T-helper 1 cell (primary cell): ENCODE measurements around the gene SYK.

ENCODE experiments used
- DNase-seq, 5 donors: peaks; one replicate each; pipeline ENCODE4 v3.0.0-alpha.2; 2012 to 2020

The SYK gene

DNA sequence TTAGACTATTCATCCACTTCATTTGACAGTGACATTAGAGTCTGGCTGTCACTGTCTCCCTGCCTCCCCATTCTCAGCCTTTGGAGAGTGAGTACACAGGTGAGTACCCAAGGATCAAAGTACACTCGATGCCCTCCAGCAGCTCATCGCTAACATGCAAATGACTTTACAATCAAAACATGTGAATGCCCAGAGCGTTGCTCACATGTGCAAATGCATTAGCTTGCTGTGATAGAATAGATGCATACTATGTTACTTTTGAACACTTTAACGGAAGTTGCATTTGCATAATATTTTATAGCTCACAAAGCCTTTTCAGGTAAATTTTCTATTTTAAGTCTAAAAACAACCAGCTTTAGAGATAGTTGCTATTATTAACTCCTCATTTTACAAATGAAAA is 107.6 kb downstream of the SYK start:
- DNase-seq = no peak

DNA sequence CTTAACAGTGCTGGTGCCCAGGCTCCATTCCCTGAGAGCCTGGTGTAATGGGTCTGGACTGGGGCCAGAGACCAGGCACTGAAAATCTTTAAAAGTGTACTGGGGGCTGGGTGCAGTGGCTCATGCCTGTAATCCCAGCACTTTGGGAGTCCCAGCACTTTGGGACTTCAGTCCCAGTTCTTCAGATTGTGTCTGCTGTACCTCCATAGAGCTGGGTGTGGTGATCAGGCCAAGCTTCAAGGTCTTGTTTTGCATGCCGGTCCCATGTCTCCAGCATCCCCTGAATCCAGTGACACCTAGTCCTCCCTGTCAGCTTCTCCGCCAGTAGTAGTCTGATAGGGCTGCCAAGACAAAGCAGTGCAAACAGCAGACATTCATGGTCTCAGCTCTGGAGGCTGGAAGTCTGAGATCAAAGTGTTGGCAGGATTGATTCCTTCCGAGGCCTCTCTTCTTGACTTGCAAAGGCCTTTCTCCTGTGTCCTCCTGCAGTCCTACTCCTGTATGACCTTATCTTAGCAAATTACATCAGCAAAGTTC is 108.2 kb downstream of the SYK start:
- no peak for DNase-seq

DNA sequence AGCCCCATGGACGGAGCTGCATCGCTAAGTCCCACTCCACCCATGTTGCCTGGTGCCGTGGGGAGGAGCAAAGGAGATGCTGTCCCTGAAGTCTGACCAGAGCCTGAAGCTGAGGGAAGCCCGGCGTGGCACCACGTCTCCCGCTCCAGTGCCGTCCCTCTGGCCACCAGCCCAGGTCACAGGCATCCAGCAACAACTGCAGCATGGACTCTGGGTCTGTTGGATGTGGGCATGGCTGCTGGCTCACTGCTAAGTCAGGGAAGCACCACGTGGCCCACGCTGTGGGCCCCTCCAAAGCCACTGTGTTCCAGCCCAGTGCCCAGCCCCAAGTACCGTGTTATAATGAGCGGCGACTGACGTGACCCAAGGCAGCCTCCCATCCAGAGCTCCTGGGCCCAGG is 112.6 kb downstream of the SYK start:
- DNase-seq = no peak

DNA sequence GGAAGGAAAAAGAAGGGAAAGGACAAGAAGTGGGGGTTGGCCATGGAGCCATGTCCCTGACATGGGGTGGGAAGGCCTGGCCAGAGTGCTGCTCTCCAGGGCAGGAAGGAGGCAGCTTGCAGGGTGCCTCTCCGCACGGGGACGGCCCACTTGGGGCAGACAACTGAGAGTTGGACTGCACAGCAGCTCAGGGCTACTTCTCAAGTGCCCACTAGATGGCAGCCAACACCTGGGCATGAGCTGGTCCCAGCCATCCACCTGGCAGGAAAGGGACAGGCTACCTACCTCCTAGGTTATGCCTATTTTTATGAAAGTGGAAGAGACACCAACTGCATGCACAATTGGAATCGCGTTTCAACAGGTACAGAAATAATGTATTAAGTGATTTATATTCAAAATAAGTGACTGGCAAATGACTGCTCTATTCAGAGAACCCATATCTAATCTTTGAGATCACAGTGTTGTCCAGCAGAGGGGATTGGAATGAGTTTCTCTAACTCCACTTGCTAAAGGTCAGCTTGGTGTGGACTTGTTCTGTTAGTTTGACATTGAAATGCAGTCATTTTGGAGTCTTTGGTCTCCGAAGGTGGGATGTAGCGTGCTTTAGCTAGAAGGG is 113.4 kb downstream of the SYK start:
- peak; percentile 44 to 75 (median 54) for DNase-seq

DNA sequence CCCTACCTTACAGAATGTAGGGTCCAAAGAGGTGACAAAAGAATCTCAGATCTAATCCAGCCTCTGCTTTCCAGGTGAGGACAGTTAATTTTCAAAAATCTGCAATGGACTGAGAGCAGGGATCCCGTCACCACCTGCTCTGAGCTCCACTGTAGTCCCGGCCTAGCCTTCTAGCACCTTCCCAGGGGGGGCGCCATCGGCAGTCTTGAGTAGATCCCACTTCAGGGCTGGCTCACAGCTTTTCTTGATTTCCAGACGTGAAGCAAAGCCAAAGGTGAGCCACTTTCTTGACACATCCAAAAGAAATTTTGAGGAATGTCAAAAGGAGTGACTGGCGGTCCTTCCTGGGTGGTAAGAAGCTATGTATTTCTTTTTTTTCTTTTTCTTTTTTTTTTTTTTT is 114.1 kb downstream of the SYK start:
- DNase-seq = peak in 1 of 5 donors; percentile 13

DNA sequence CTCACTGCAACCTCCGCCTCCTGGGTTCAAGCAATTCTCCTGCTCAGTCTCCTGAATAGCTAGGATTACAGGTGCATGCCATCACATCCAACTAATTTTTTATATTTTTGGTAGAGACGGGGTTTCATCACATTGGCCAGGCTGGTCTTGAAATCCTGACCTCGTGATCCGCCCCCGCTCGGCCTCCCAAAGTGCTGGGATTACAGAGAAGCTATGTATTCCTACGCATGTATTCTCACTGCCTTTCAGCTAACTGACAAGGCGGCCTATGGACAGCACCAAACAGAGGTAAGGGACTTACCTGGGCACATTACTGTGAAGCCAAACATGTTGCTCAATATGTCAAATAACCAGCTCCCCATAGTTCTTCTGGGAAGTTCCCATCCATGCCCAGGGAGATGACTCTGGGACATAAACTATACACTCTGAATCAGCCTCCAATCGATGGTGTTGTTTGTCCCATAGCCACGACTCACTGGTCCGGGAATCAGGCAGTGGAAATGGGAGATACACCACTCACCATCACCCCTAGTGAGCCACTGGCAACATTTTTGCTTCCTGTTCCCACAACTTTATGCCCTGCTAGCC is 114.6 kb downstream of the SYK start:
- DNase-seq = no peak

DNA sequence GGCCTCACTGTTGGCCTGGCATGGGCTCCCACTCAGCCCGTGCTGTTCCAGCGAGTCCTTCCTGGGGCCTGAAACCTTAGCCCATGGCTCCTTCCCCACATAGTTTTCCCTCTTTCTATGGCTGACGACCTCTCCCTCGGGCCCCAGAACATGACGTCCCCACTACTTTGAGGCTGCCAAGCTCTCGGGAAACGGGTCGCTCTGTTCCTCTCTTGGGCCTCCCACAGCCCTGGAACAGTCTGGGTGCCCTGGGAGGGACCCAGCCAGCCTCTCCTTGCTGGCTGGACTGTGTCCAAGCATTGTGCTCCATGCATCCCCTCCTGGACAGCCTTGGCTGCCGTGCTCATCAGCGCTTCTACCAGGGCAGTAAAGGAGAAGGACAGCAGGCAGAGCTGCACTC is 118.3 kb downstream of the SYK start:
- no peak for DNase-seq

DNA sequence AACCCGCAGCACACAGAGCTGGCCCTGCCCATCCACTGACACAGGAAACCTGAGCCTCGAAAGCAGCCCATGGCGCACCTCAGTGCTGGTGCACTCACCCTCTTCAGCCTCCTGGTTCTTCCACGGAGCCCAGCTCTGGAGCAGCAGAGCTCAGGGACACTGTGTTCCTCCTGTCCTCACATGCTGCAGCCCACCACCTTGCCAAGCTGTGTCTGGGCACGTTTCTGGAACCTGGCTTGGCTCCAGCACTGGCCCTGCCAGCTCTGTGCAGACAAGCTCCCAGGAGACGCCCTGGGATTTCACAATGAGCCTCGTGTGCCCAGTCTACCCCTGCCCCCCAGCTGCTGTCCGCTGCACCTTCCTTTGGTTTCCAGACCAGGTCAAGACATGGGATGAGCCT is 119.5 kb downstream of the SYK start:
- DNase-seq = no peak

DNA sequence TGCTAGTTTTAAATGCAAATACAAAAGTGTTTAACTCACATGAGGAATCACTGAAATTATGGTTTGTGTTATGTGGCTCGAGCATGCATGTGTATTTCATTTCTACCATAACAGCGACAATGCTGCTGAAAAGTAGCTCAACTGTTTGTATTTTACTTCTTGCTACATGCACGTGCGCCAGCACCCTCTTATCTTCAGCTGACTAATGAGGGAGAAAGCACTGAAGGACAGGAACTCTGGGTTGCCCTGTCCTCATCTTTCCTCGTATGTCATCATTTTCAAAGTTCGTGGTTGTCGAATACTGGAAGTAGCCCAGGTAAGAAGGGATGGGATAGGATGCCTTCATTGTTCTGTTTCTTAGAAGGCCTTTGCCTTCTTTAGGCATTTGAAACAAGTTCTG is 120.3 kb downstream of the SYK start:
- no peak for DNase-seq

DNA sequence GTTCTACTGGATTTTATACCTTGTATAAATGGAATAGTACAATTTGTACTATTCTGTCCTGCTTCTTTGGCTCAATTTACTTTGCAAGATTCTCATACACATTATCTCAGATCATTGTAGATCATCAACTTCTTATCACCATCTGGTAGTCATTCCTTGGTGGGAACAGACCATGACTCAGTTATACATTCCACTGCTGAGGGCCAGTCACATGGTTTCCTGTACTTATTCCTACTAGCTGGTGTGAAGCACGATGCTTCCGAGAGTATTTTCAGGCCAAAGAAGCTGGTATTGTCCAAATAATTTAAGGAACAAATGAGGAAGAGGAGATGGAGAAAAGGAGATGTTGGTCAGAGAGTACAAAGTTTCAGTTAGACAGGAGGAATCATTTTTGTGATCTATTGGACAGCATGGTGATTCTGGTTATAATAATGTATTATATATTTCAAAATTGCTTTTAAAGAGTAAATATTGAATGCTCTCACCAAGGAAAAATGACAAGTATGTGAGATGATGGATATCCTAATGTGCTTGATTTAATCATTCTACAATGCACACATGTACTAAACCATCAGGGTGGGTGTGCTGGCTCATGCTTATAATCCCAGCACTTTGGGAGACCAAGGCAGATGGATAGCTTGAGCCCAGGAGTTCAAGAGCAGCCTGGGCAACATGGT is 124.1 kb downstream of the SYK start:
- DNase-seq = no peak

DNA sequence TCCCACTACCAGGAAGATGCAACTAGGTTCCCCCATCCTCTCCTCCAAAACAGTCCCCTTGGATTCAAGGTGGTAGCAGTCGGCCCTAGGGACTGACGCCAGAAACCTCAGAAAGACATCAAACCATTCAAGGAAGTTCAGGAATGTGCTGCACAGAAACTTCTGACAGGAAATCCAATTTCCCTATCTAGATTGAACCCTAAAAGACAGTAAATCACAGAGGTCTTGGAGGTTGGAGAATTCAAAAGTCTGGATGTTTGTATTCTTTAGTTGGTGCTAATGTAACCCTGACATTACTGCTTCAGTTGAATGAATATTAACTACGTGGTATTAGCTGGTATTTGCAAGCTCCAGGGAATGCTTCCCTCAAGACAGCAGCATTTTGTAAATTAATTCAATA is 125.3 kb downstream of the SYK start:
- no peak for DNase-seq

DNA sequence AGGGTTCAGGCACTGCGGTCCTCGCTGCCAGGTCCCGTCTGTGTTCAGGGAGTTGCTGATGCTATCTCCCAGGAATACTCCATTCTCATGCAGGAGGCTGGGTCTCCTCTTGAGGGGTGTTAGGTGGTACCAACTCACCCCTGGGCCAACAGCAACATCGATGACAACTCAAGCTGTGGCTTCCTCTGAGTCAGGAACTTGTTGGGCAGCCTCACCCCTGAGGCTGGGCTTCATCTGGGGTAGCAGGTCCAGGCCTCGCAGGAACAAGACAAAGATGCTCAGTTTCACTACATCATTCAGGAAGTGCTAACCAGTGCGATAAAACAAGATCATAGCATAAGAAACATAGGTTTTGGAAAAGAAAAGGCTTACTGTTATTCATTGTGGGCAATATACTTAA is 125.9 kb downstream of the SYK start:
- no peak for DNase-seq

DNA sequence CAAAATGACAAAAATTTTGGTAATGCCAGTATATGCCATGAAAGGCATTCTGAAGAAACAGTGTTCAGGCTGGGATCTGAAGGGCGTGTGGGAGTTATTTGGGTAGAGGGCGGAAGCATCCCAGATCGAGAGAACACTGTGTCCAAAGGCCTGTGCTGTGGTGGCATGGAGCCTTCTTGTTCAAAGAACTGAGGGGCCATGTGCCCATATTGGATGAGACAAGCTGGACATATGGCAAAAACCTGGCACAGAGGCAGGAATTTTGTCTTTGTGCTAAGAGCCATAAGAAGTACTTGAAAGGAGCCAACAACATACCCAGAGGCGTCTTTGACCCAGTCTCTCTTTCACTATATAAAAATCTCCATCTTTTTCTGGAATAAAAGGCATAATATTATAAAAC is 128.0 kb downstream of the SYK start:
- no peak for DNase-seq

DNA sequence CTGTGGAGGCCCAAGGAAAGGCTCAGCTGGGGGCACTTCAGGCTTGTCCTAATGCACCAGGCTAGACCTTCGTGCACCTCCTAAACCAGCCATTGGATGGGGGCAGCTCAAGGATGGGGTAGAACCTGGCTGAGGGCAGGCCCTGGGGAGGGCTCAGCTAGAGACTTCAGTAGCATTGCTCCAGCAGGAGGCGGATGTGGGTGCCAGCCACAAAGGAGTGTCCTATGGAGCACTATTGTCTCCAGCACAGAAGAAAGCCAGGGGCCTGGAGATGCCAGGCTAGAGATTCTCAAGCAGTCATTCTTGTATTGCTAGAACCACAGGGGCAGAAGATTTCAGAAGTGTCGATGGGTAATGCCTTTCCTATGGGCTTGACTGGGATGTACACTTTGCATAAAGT is 131.8 kb downstream of the SYK start:
- no peak for DNase-seq

DNA sequence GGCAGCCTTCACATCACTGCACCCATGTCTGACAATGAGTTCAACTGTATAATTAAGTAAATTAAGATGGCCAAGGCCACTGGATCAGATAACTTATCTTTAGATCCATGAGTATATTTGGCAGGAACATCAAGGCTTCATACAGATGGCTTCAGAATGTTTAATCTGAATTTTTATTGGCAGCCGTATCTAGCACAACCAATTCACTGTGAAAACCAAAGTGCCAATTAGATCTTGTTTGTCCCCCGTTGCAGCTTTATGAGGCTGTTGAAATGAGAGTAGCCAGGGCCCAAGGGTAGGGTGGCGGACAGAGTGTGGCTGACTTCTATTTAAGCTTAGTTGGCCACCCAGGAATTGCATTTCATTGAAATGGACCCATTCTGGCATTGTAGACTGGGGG is 137.7 kb downstream of the SYK start:
- no peak for DNase-seq

DNA sequence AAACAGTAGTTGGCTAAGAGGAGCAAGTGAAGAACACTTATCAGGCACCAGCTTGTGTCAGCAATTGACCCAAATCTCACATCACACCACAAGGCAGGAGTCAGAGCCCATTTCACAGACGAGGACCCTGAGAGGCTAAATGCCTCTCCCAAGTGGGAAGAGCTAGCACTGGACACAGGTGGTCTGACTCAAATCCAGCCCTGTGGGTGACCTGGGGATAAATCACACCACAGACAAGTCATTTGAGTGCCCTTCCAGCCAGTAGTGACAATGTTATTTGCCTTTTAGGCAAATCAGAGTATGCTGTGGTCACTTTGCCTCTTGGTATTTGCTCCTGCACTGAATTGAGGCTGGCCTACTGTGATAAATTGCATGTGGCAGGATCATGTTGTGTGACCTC is 138.7 kb downstream of the SYK start:
- no peak for DNase-seq

DNA sequence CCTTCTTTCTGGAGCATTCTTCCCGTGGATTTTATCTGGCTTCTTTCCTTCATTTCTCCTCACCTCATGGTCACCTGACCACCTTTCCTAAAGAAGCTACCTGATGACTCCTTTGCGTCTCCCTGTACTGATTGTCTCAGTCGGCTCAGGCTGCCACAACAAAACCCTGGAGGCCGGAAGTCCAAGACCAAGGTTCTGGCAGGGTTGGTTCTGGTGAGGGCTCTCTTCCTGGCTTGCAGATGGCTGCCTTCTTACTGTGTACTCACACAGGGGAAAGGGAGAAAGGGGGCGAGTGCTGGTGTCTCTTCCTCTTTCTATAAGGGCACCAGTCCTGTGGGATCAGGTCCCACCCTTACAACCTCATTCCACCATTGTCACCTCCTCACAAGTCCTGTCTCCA is 140.0 kb downstream of the SYK start:
- no peak for DNase-seq

DNA sequence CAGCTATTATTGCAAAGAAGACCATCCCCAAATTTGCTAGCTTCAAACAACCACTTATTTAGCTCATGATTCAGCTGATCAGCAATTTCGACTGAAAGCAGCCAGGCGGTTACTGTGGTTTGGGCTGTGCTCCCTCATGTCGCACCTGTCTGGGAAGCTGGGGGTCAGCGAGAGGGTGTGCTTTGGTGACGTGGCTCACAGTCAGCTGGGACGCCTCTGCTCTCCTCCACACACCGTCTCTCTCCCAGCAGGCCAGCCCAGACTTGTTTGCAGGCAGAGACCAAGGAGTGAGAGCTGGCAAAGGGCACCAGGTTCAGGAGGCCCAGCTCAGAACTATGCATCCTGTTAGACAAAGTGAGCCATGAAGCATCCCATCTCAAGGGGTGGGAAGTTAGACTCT is 140.9 kb downstream of the SYK start:
- DNase-seq = no peak

DNA sequence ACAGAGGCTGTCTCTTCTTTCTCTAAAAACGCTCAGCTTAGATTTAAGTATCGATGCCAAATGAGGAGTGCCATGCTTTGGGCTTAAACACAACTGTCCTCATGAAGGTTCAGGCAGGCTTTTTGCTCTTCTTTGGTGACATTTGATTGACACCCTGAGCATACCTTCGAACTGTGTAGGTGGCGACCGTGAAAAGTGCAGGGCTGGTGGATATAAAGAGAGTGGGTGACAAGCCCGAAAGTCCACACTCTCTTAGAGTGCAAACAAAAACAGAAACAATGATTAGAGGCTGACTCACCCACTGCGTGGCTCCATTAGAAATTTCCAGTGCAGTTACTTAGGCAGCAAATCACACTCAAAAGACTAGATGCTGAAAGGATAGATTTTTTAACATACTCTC is 141.7 kb downstream of the SYK start:
- DNase-seq = no peak

DNA sequence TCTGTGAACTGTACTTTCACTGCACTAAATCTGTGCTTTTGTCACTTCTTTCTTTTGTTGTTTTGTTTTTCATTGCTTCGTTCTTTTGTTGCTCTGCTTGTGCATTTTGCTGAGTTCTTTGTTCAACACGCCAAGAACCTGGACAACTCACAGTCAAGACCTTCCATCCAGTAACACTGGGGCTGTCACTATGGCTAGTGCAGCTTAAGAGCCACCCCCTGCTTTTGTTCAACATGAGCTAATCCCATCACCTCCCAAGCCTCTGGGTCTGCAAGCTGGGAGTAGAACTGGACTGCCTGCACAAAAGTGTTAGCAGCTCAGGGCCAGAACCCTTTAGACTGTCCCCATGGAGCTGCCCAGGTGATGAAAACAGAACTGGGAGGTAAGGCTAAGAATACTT is 143.7 kb downstream of the SYK start:
- no peak for DNase-seq

DNA sequence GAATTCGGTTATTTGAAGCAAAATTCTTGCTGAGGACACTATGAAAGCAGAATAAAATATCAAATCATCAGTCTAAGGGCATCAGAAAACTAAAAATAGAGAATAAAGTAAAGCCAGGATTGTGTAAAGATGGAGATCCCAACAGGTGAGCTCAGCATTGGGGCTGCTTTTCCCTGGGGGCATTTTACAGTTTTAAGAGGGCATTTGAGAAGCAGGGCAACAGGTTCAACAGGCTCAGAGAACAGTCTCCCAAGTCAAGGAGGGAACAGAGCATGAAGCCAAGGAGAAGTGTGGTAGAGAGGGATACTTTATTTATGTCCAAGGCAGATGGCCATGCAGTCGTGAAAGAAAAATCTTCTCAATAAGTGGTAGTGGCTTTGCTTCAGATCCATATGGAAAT is 145.4 kb downstream of the SYK start:
- DNase-seq = no peak
